Pulmonary artery endothelial cell (primary cell): ENCODE results near the gene MAPK8IP3. TPM values are rescaled to one million over a fixed set of nuclear protein-coding genes. Genes with fewer than 3 reads are reported as not detected.
"Not testable (repeated sequence)": the region's sequence is repeated elsewhere in the genome, so short reads cannot be mapped to it uniquely, and the experiment has no call there.

Experiments
- DNase-seq: peaks from one replicate; pipeline ENCODE4 v3.0.0-alpha.2; 2011; ENCODE audit warnings: low read depth, low spot score
- total RNA-seq: library from RNA; depleted of rRNA; stranded (reverse); fragments of >200 nt; gene quantifications from 2 replicates; pipeline ENCODE4 v1.2.3, GENCODE V29; 2014

Gene MAPK8IP3
- total RNA-seq, 1 donor from 2014 or later, result 31.2 TPM

GRCh38 chr16:1678500-1679098 is 27.4 kb upstream of the MAPK8IP3 start:
- no peak for DNase-seq

- no peak for DNase-seq
Measured at GRCh38 chr16:1680361-1680760, 25.6 kb upstream of the MAPK8IP3 start.

GRCh38 chr16:1681032-1681431 is 25.0 kb upstream of the MAPK8IP3 start:
- no peak for DNase-seq

- DNase-seq, result no peak
Measured at GRCh38 chr16:1687427-1688316, 18.3 kb upstream of the MAPK8IP3 start.

GRCh38 chr16:1688807-1689560 is 17.0 kb upstream of the MAPK8IP3 start:
- no peak for DNase-seq

GRCh38 chr16:1689853-1690252 is 16.1 kb upstream of the MAPK8IP3 start:
- no peak for DNase-seq

GRCh38 chr16:1690810-1691209 is 15.2 kb upstream of the MAPK8IP3 start:
- no peak for DNase-seq

GRCh38 chr16:1691276-1691675 is 14.7 kb upstream of the MAPK8IP3 start:
- no peak for DNase-seq

GRCh38 chr16:1691956-1692355 is 14.0 kb upstream of the MAPK8IP3 start:
- no peak for DNase-seq

- DNase-seq, result no peak
Measured at GRCh38 chr16:1696863-1697262, 9.1 kb upstream of the MAPK8IP3 start.

GRCh38 chr16:1698680-1699079 is 7.3 kb upstream of the MAPK8IP3 start:
- DNase-seq, result no peak

- DNase-seq, result no peak
Measured at GRCh38 chr16:1700246-1700645, 5.7 kb upstream of the MAPK8IP3 start.

- DNase-seq, result no peak
Measured at GRCh38 chr16:1701216-1701878, 4.6 kb upstream of the MAPK8IP3 start.

GRCh38 chr16:1705324-1705687 is 689 bp upstream of the MAPK8IP3 start:
- not testable (repeated sequence) for DNase-seq

GRCh38 chr16:1706386-1707192 is 594 bp downstream of the MAPK8IP3 start:
- no peak for DNase-seq

GRCh38 chr16:1707193-1707790 is 1.3 kb downstream of the MAPK8IP3 start:
- no peak for DNase-seq

GRCh38 chr16:1708083-1708767 is 2.2 kb downstream of the MAPK8IP3 start:
- DNase-seq, result no peak

- no peak for DNase-seq
Measured at GRCh38 chr16:1708768-1709180, 2.8 kb downstream of the MAPK8IP3 start.

- no peak for DNase-seq
Measured at GRCh38 chr16:1709356-1709755, 3.4 kb downstream of the MAPK8IP3 start.
